HepG2 (cell line): ENCODE results near the gene CD34. TPM values are rescaled to one million over a fixed set of nuclear protein-coding genes. Genes with fewer than 3 reads are reported as not detected.

Experiments
- ATAC-seq: fragments of 200-7000 bp; cut with Tn5 transposase; 3 replicates; pipeline ENCODE4 v1.9.1; 2020; ENCODE audit warnings: mild to moderate bottlenecking, moderate library complexity
- BruUV-seq: library from RNA; stranded (reverse); fragments of 400-500 nt; replicated peaks from 2 replicates; lab custom pipeline; 2021; lab: Mats Ljungman, UMichigan
- CTCF ChIA-PET: fragments of 300-600 bp; formaldehyde crosslinking; extraction: SDS; loops from one replicate; lab custom pipeline; 2021; ENCODE audit warnings: low total read pairs, inconsistent platforms, low intra/inter-chr PET ratio; lab: Yijun Ruan, JAX
- POLR2A ChIA-PET: fragments of 350-600 bp; sonication (Branson Sonifier 250); formaldehyde crosslinking; loops from one replicate; lab custom pipeline; 2020; ENCODE audit warnings: antibody characterized with exemption, inconsistent platforms; lab: Yijun Ruan, JAX
- DNase-seq: peaks from one replicate; pipeline ENCODE4 v3.0.0-alpha.2; 2015; ENCODE audit warnings: low spot score
- FAIRE-seq: peaks from 3 replicates; lab custom pipeline; 2011; peaks lifted over from hg19 to GRCh38; lab: Jason Lieb, UNC
- H2AFZ ChIP-seq: one replicate; pipeline ENCODE4 v1.6.1; 2011; ENCODE audit warnings: low read length, inconsistent platforms
- H3K27ac ChIP-seq: fragments of 300-600 bp; 3 replicates; pipeline ENCODE4 v1.8.0; 2011; ENCODE audit warnings: mixed run types, mild to moderate bottlenecking, mixed read lengths, low read length, inconsistent platforms; ENCODE audit not compliant: insufficient read depth; ENCODE audit errors: extremely low read length
- H3K27me3 ChIP-seq, 2 experiments: fragments of 200-600 bp in 1 of 2; 2 replicates in 1 of 2; 3 replicates in 1 of 2; pipeline versions ENCODE4 v1.6.0 to v1.8.0; 2011; ENCODE audit warnings: low read length in 2 of 2, mild to moderate bottlenecking in 2 of 2, moderate library complexity in 2 of 2, inconsistent platforms in 1 of 2; ENCODE audit not compliant: insufficient read depth in 2 of 2, control insufficient read depth in 1 of 2
- H3K36me3 ChIP-seq, 2 experiments: fragments of 200-600 bp in 1 of 2; replicated peaks in 1 of 2; 2 replicates in 1 of 2; 3 replicates in 1 of 2; pipeline versions ENCODE4 v1.5.1 to v1.8.0; 2011; ENCODE audit warnings: low read length in 2 of 2, inconsistent platforms in 1 of 2; ENCODE audit not compliant: insufficient read depth in 2 of 2, control insufficient read depth in 1 of 2
- H3K4me1 ChIP-seq: 2 replicates; pipeline ENCODE4 v1.5.1; 2012; ENCODE audit warnings: low read length, inconsistent platforms; ENCODE audit not compliant: insufficient read depth
- H3K4me2 ChIP-seq: 2 replicates; pipeline ENCODE4 v1.6.0; 2011; ENCODE audit warnings: low read depth, low read length, inconsistent platforms
- H3K4me3 ChIP-seq, 3 experiments: fragments of 200-600 bp in 1 of 3; sonication (generic), shearing (Covaris generic) in 1 of 3; replicated peaks in 1 of 3; 2 replicates each; pipeline ENCODE4 v1.5.1; 2011 to 2016; ENCODE audit warnings: low read length in 3 of 3, inconsistent platforms in 2 of 3, low read depth in 2 of 3, mild to moderate bottlenecking in 2 of 3, control low read depth in 1 of 3, mixed read lengths in 1 of 3; ENCODE audit not compliant: insufficient read depth in 1 of 3
- H3K79me2 ChIP-seq: one replicate; pipeline ENCODE4 v1.6.1; 2011; ENCODE audit warnings: low read length, inconsistent platforms; ENCODE audit not compliant: insufficient read depth
- H3K9ac ChIP-seq: 2 replicates; pipeline ENCODE4 v1.6.0; 2011; ENCODE audit warnings: mild to moderate bottlenecking, low read depth, low read length, inconsistent platforms; ENCODE audit not compliant: insufficient read depth
- H3K9me3 ChIP-seq: 2 replicates; pipeline ENCODE4 v1.5.1; 2012; ENCODE audit warnings: mild to moderate bottlenecking, low read length
- H4K20me1 ChIP-seq: 2 replicates; pipeline ENCODE4 v1.6.0; 2011; ENCODE audit warnings: inconsistent platforms, mild to moderate bottlenecking, low read length, moderate library complexity; ENCODE audit not compliant: insufficient read depth
- BRF2 ChIP-seq: sonication (generic); formaldehyde crosslinking; IDR thresholded peaks from 2 replicates; pipeline ENCODE4 v1.8.1; 2022; ENCODE audit warnings: mild to moderate bottlenecking, missing genetic modification reagents
- HOXA5 ChIP-seq: sonication (generic); formaldehyde crosslinking; IDR thresholded peaks from 2 replicates; pipeline ENCODE4 v1.4.0; 2020; ENCODE audit warnings: missing genetic modification reagents
- MAF1 ChIP-seq: sonication (generic); formaldehyde crosslinking; IDR thresholded peaks from 2 replicates; pipeline ENCODE4 v1.5.0; 2020; ENCODE audit warnings: missing genetic modification reagents, borderline replicate concordance
- MED13 ChIP-seq: sonication (generic); formaldehyde crosslinking; IDR thresholded peaks from 2 replicates; pipeline ENCODE4 v1.5.0; 2020; ENCODE audit warnings: missing genetic modification reagents
- PPARG ChIP-seq: conservative IDR thresholded peaks from 2 replicates; pipeline ENCODE4 v1.6.1; 2016; ENCODE audit warnings: missing biosample characterization, missing genetic modification reagents
- PTBP1 ChIP-seq: fragments of 200-400 bp; formaldehyde crosslinking; IDR thresholded peaks from 2 replicates; pipeline ENCODE4 v1.6.1; 2018; ENCODE audit warnings: low read length, low read depth; ENCODE audit not compliant: poor library complexity, severe bottlenecking
- TMF1 ChIP-seq: sonication (generic); formaldehyde crosslinking; IDR thresholded peaks from 2 replicates; pipeline ENCODE4 v1.8.1; 2022; ENCODE audit warnings: low read depth, missing genetic modification reagents
- TRIM24 ChIP-seq: sonication (generic); formaldehyde crosslinking; IDR thresholded peaks from 2 replicates; pipeline ENCODE4 v1.8.0; 2022; ENCODE audit warnings: mild to moderate bottlenecking, missing genetic modification reagents
- TSC22D2 ChIP-seq: sonication (generic); formaldehyde crosslinking; IDR thresholded peaks from 2 replicates; pipeline ENCODE4 v1.5.1; 2020; ENCODE audit warnings: missing genetic modification reagents, mild to moderate bottlenecking, borderline replicate concordance
- ZBTB3 ChIP-seq: sonication (generic); formaldehyde crosslinking; IDR thresholded peaks from 2 replicates; pipeline ENCODE4 v1.4.0; 2020; ENCODE audit warnings: low read depth, mild to moderate bottlenecking, moderate library complexity, missing genetic modification reagents, borderline replicate concordance
- WGBS: methylation state at CpG from one replicate; pipeline ENCODE4 v1.1.6; 2017; ENCODE audit warnings: low lambda C conversion rate; 5-methylcytosine and 5-hydroxymethylcytosine counted together
- in situ Hi-C: cut with HindIII; loops from 2 replicates; pipeline ENCODE4 v1.10.0; 2017; ENCODE audit warnings: low pct_unique_long_range_greater_than_20kb; ENCODE audit not compliant: extremely low pct_ligation_motif_present
- intact Hi-C: fragments of 100-400 bp; cut with micrococcal nuclease; formaldehyde crosslinking; loops from one replicate; pipeline ENCODE4 v1.10.0; 2022; ENCODE audit not compliant: unreplicated experiment
- polyA plus RNA-seq, 8 experiments: library from polyadenylated mRNA; depleted of rRNA in 3 of 8; stranded (reverse) in 7 of 8; unstranded in 1 of 8; fragments of >200 nt; fragmentation: Illumina TruSeq in 4 of 8; extraction: Trizol in 4 of 8; gene quantifications; 2 replicates each; pipeline versions ENCODE4 v1.2.1 to v1.2.3, GENCODE V29; 2011 to 2016; ENCODE audit warnings: low read depth in 4 of 8, missing spikeins in 1 of 8, mixed read lengths in 1 of 8; ENCODE audit not compliant: insufficient read depth in 1 of 8
- total RNA-seq, 5 experiments: library from RNA; depleted of rRNA; stranded (reverse); fragments of >200 nt; fragmentation: Illumina TruSeq; extraction: Trizol; gene quantifications; 2 replicates each; pipeline ENCODE4 v1.2.3, GENCODE V29; 2016; ENCODE audit warnings: low read depth in 1 of 5

CD34 gene
- total and polyA plus RNA-seq, 2 of the 13 experiments (the other 11 are each of a cell fraction or from before 2014, with no cell fraction given): not detected

GRCh38 chr1:207832796-207833195 is 78.1 kb downstream of the CD34 start:
- Histone ChIP-seq H3K4me1 (peaks cover 22% of the 10 kb centered on the region), H3K36me3 (no peaks in the 10 kb centered on the region), H3K79me2 (no peaks in the 10 kb centered on the region), H3K27ac (no peak overlapping the region), H3K27me3 (no peaks in the 10 kb centered on the region), H3K9me3 (no peaks in the 10 kb centered on the region), H3K4me3 (no peak overlapping the region), H3K4me2 (no peak overlapping the region), H4K20me1 (no peaks in the 10 kb centered on the region), H3K9ac (no peak overlapping the region), H2AFZ (no peak overlapping the region)
- ChIA-PET CTCF (no interaction called here), POLR2A (no interaction called here)
- intact Hi-C loops (no loop called here), in situ Hi-C loops (no loop called here)
- no peak for FAIRE-seq
- 98% methylated on average over 6 of the region's 8 CpGs for WGBS
- BruUV-seq: no TSS peak
- no peak for ATAC-seq
- DNase-seq: no peak
- TF ChIP-seq HOXA5 (CRISPR knock-in tag) (no peak), PTBP1 (no peak), TMF1 (no peak), ZBTB3 (no peak), TSC22D2 (CRISPR knock-in tag) (no peak), BRF2 (CRISPR knock-in tag) (no peak), TRIM24 (CRISPR knock-in tag) (no peak), MAF1 (CRISPR knock-in tag) (no peak), PPARG (no peak), MED13 (CRISPR knock-in tag) (no peak)
